NCI-H1694 (cell line): ENCODE results near the gene MAGT1.
"Not testable (repeated sequence)": the region's sequence is repeated elsewhere in the genome, so short reads cannot be mapped to it uniquely, and the experiment has no call there.

Experiments
- DNase-seq: peaks from one replicate; lab custom pipeline; 2025; lab: John Stamatoyannopoulos, UW

Gene MAGT1

GRCh38 chrX:77894921-77895886, at the start of gene MAGT1:
TSS of gene MAGT1 (minus strand) at chrX:77895435. CDS start at chrX:77895410, 25 bp downstream.
- DNase-seq = peak; percentile 98

- not testable (repeated sequence) for DNase-seq
Observed at GRCh38 chrX:77945031-77945430, 49.8 kb upstream of the MAGT1 start.

GRCh38 chrX:77938083-77938680, 42.9 kb upstream of the MAGT1 start:
- no peak for DNase-seq

GRCh38 chrX:77937291-77937690, 42.1 kb upstream of the MAGT1 start:
- DNase-seq = no peak

- no peak for DNase-seq
Observed at GRCh38 chrX:77936299-77936698, 41.1 kb upstream of the MAGT1 start.

- DNase-seq = no peak
Observed at GRCh38 chrX:77935886-77936285, 40.7 kb upstream of the MAGT1 start.

GRCh38 chrX:77930581-77930980, 35.3 kb upstream of the MAGT1 start:
- DNase-seq = no peak

- DNase-seq = no peak
Observed at GRCh38 chrX:77925764-77926163, 30.5 kb upstream of the MAGT1 start.

GRCh38 chrX:77924320-77924859, 29.2 kb upstream of the MAGT1 start:
- no peak for DNase-seq

GRCh38 chrX:77922787-77923186, 27.6 kb upstream of the MAGT1 start:
- no peak for DNase-seq

GRCh38 chrX:77919370-77919769, 24.1 kb upstream of the MAGT1 start:
- DNase-seq = not testable (repeated sequence)

GRCh38 chrX:77918568-77918967, 23.3 kb upstream of the MAGT1 start:
- no peak for DNase-seq

- DNase-seq = no peak
Observed at GRCh38 chrX:77917294-77917933, 22.2 kb upstream of the MAGT1 start.

- peak; percentile 87 for DNase-seq
Observed at GRCh38 chrX:77910108-77910840, 15.0 kb upstream of the MAGT1 start, which contains the start of gene ATP7A. TSS of gene ATP7A (plus strand) at chrX:77910693. CDS start at chrX:77971642, 60,949 bp downstream.

- DNase-seq = no peak
Observed at GRCh38 chrX:77901506-77901905, 6.3 kb upstream of the MAGT1 start.

- no peak for DNase-seq
Observed at GRCh38 chrX:77900688-77901087, 5.5 kb upstream of the MAGT1 start.

- peak; percentile 98 for DNase-seq
Observed at GRCh38 chrX:77899081-77899828, 4.0 kb upstream of the MAGT1 start, which contains the start of gene COX7B. TSS of gene COX7B (plus strand) at chrX:77899468. CDS start at chrX:77899554, 86 bp downstream.

- DNase-seq = no peak
Observed at GRCh38 chrX:77893713-77894112, 1.5 kb downstream of the MAGT1 start.

GRCh38 chrX:77892887-77893286, 2.3 kb downstream of the MAGT1 start:
- no peak for DNase-seq

GRCh38 chrX:77881418-77881817, 13.8 kb downstream of the MAGT1 start:
- not testable (repeated sequence) for DNase-seq

- DNase-seq = no peak
Observed at GRCh38 chrX:77875372-77875771, 19.9 kb downstream of the MAGT1 start.
